Thymus (tissue), 11 donors: ENCODE results near the gene P2RX2. TPM values are rescaled to one million over a fixed set of nuclear protein-coding genes. Genes with fewer than 3 reads are reported as not detected.

Experiments used
- DNase-seq, 9 donors: peaks; one replicate each; pipeline ENCODE4 v3.0.0-alpha.2; 2013; ENCODE audit warnings: low spot score in 9 of 9, low read depth in 6 of 9, missing footprints in 1 of 9
- H3K27ac ChIP-seq, 2 donors: one replicate each; pipeline ENCODE4 v1.5.1; 2013; ENCODE audit warnings: control low read depth in 1 of 2, low read depth in 1 of 2, low read length in 1 of 2, mild to moderate bottlenecking in 1 of 2, moderate library complexity in 1 of 2
- H3K27me3 ChIP-seq, 2 donors: one replicate each; pipeline ENCODE4 v1.5.1; 2013; ENCODE audit warnings: low read length in 1 of 2; ENCODE audit not compliant: control insufficient read depth in 2 of 2, insufficient read depth in 1 of 2
- H3K36me3 ChIP-seq, 2 donors: one replicate each; pipeline ENCODE4 v1.5.1; 2013; ENCODE audit warnings: low read length in 1 of 2, mild to moderate bottlenecking in 1 of 2, moderate library complexity in 1 of 2; ENCODE audit not compliant: control insufficient read depth in 2 of 2, insufficient read depth in 2 of 2
- H3K4me1 ChIP-seq, 2 donors: one replicate each; pipeline ENCODE4 v1.5.1; 2013; ENCODE audit warnings: low read length in 2 of 2; ENCODE audit not compliant: control insufficient read depth in 2 of 2, insufficient read depth in 2 of 2
- H3K4me3 ChIP-seq, 2 donors: one replicate each; pipeline ENCODE4 v1.5.1; 2013; ENCODE audit warnings: low read length in 2 of 2, control low read depth in 1 of 2, mild to moderate bottlenecking in 1 of 2
- H3K9me3 ChIP-seq, 2 donors: one replicate each; pipeline ENCODE4 v1.5.1; 2013; ENCODE audit warnings: low read length in 1 of 2, mild to moderate bottlenecking in 1 of 2; ENCODE audit not compliant: control insufficient read depth in 2 of 2, insufficient read depth in 1 of 2
- WGBS: extraction: QIAGEN DNeasy Blood & Tissue Kit; methylation state at CpG from one replicate; pipeline ENCODE4 v1.1.7; 2013; 5-methylcytosine and 5-hydroxymethylcytosine counted together
- polyA plus RNA-seq: library from polyadenylated mRNA; stranded (reverse); fragments of 200-250 nt; gene quantifications from one replicate; pipeline ENCODE4 v1.2.3, GENCODE V29; 2013
- total RNA-seq: library from RNA; stranded (reverse); fragments of 120-200 nt; gene quantifications from one replicate; pipeline ENCODE4 v1.2.4, GENCODE V29; 2013
- donor health status: healthy.

Gene P2RX2
- total and polyA plus RNA-seq, 2 donors, result 0.66 to 2.5 TPM

DNA sequence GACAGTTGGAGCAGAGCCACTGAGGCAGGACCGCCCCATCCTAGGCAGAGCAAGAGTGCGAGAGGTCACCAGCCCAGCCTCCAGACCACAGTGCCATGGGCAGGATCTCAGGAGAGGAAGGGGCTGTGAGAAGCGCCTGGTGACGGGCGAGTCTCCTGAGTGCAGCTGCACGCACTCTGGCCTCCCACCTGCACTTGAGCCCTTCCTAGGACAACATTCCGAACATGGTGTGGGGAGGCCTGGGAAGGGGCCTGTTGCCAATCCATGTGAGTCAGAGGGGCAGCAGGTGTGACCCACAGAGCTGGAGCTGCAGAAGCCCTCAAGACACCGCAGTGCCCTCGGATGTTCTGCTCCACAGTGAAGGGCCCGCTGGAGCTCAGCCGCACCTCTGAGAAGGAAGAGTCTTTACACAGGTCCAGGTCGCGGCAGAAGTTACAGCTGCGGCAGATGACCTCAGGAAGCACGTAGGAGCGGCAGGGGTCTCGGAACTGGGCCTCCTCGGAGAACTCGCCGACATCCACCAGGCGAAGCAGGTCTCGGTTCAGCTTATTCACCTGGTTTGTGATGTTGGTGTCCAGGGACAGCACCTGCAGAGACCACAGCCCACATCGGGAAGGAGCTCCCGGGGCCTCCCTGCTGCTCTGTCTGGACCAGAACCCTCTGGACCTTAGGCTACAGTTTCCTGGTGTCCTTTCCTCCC is 7.3 kb downstream of the P2RX2 start:
- no peak overlapping the region for H3K27ac ChIP-seq
- peaks cover 0 to 8% of the 10 kb centered on the region in 2 donors for H3K27me3 ChIP-seq
- H3K4me1 ChIP-seq, result peaks cover 0 to 3% of the 10 kb centered on the region in 2 donors
- H3K36me3 ChIP-seq, result peaks cover 41 to 62% of the 10 kb centered on the region in 2 donors
- H3K9me3 ChIP-seq, result no peaks in the 10 kb centered on the region
- no peak for DNase-seq
- WGBS, result 98% methylated on average over 24 of the region's 24 CpGs
- no peak overlapping the region for H3K4me3 ChIP-seq

DNA sequence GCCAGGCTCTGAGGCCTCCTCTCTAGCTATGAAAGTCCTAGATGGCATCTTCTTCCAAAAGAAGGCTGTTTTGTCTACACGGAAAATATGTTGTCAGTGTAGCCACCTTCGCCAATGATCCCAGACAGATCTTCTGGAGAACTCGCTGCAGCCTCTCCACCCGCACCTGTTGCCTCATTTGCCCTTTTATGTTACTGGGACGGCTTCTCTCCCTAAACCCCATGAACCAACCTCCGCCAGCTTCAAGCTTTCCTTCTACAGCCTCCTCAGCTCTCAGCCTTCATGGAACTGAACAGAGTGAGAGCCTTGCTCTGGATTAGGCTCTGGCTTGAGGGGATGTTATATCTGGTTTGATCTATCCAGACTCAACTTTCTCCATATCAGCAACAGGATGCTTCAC is 10.8 kb downstream of the P2RX2 start:
- no peak for DNase-seq
- H3K27me3 ChIP-seq, result no peaks in the 10 kb centered on the region
- H3K27ac ChIP-seq, result no peak overlapping the region
- H3K4me1 ChIP-seq, result no peaks in the 10 kb centered on the region
- no peaks in the 10 kb centered on the region for H3K9me3 ChIP-seq
- no peak overlapping the region for H3K4me3 ChIP-seq
- 97% methylated on average over 6 of the region's 6 CpGs for WGBS
- H3K36me3 ChIP-seq, result peaks cover 64 to 83% of the 10 kb centered on the region in 2 donors

DNA sequence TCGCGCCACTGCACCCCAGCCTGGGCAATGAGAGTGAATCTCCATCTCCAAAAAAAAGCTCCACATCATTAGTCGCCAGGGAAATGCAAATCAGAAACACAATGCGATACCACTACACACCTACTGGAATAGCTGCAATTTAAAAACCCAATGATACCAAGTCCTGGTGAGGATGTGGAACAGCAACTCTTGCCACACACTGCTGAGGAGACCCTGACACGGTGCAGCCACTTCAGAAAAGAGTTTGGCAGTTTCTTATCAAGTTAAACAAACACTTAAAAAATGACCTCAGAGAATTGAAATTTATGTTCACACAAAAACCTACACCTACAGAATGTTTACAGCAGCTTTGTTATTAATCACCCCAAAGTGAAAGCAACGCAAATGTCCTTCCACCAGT is 12.1 kb downstream of the P2RX2 start:
- no peaks in the 10 kb centered on the region for H3K4me1 ChIP-seq

DNA sequence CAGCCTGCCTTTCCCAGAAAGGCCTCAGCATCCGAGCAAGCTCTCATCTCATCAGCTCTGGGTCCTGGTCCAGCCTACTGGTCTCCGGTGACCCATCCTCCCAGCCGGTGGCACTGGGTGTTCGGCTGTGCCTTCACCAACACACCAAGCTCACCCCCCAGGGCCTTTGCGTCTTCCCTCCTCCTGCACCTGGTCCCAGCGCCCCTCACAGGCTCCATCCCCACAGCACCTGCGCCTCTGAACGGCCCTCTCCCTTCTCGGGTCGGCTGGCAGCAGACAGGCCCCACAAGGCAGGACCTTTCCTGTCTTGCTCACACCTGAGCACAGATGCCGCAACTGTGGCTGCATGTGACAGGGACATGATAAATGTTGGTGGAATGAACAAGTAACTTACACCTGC is 13.1 kb downstream of the P2RX2 start:
- Histone ChIP-seq H3K4me1 (peaks cover 0 to under 1% of the 10 kb centered on the region in 2 donors), H3K4me3 (no peak overlapping the region), H3K27me3 (no peaks in the 10 kb centered on the region), H3K36me3 (peaks cover 67 to 83% of the 10 kb centered on the region in 2 donors), H3K9me3 (no peaks in the 10 kb centered on the region), H3K27ac (no peak overlapping the region)
- no peak for DNase-seq
- WGBS, result 94% methylated on average over 11 of the region's 11 CpGs

More for the DNA sequence above, 12.1 kb downstream of the P2RX2 start:
- H3K27ac ChIP-seq, result no peak overlapping the region
- H3K9me3 ChIP-seq, result no peaks in the 10 kb centered on the region
- H3K4me3 ChIP-seq, result no peak overlapping the region
- 98% methylated on average over 6 of the region's 6 CpGs for whole genome bisulfite sequencing
- H3K27me3 ChIP-seq, result no peaks in the 10 kb centered on the region
- no peak for DNase-seq
- peaks cover 64 to 83% of the 10 kb centered on the region in 2 donors for H3K36me3 ChIP-seq

DNA sequence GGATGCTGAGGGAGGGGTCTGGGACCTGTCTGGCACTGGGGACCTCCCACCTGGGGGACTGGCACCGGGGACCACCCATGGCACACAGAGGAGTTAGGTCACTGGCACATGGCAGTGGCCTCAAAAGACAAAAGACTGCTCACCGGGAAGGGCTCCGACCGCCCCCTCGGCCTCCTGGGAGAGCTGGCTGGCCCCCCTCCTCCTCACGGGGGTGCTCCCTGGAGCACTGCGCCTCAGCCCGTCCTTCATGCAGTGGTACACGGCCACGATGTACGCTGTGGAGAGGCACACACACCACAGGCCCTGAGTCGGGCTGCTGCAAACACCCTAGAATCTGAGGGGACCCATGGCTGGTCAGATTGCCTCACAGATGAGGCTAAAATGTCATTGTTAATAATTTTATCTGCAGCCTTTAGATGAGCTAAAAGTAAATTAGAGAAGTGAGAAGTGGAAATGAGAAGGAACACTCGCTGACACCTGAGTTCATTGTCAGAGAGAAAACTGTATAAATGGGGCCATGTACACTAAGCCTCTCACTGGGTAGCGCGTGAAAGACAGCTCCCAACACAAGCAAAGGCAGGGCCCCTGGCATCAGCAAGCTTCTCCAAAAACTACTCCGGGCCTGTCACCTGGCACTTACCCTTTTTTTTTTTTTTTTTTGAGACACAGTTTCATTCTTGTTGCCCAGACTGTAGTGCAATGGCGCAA is 14.1 kb downstream of the P2RX2 start:
- Histone ChIP-seq H3K27me3 (no peaks in the 10 kb centered on the region), H3K4me3 (no peak overlapping the region), H3K9me3 (no peaks in the 10 kb centered on the region), H3K27ac (no peak overlapping the region), H3K4me1 (peaks cover 0 to 10% of the 10 kb centered on the region in 2 donors), H3K36me3 (peaks cover 74 to 86% of the 10 kb centered on the region in 2 donors)
- no peak for DNase-seq
- WGBS, result 90% methylated on average over 17 of the region's 17 CpGs

DNA sequence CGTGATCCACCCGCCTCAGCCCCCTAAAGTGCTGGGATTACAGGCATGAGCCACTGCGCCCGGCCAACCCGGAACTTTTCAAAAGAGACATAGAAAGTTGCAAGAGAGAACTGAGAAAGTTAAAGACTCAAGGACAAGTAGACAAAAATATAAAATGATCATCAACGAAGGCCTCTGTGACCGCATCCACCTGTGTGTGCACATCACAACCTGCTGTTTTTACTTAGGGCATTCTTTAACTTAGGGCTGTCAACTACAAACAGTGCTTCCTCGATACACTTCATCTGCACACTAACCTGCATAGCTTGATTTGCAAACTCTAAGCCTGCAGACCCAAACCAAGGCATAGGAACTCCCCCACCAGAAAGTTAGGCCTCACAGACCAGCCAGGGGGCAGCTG is 14.8 kb downstream of the P2RX2 start:
- WGBS, result 98% methylated on average over 8 of the region's 8 CpGs
- no peak for DNase-seq
- Histone ChIP-seq H3K36me3 (peaks cover 76 to 92% of the 10 kb centered on the region in 2 donors), H3K27me3 (no peaks in the 10 kb centered on the region), H3K4me3 (no peak overlapping the region), H3K9me3 (no peaks in the 10 kb centered on the region), H3K4me1 (peaks cover 0 to 14% of the 10 kb centered on the region in 2 donors), H3K27ac (no peak overlapping the region)

DNA sequence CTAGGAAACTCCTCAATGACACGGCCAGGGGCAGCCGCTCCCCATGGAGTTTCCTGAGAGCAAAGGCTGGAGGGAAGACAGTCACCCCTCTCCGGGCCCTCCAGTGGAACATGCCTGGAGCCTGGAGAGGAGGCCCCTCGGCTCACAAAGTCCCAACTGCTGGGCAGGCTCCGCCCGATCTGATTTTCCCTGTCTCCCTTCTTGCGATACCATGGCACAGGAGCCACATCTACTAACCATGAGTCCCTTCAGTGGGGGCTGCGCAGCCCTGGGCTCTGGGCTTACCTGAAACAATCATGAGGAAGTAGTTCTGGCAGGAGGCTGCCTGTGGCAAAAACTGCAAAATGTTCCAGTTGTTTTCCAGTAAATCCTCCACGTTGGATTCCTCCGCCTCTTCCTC is 15.3 kb downstream of the P2RX2 start:
- Histone ChIP-seq H3K4me3 (no peak overlapping the region), H3K4me1 (peaks cover 0 to 16% of the 10 kb centered on the region in 2 donors), H3K27me3 (no peaks in the 10 kb centered on the region), H3K27ac (no peak overlapping the region), H3K36me3 (peaks cover 81 to 95% of the 10 kb centered on the region in 2 donors), H3K9me3 (no peaks in the 10 kb centered on the region)
- 97% methylated on average over 10 of the region's 10 CpGs for WGBS
- DNase-seq, result no peak

DNA sequence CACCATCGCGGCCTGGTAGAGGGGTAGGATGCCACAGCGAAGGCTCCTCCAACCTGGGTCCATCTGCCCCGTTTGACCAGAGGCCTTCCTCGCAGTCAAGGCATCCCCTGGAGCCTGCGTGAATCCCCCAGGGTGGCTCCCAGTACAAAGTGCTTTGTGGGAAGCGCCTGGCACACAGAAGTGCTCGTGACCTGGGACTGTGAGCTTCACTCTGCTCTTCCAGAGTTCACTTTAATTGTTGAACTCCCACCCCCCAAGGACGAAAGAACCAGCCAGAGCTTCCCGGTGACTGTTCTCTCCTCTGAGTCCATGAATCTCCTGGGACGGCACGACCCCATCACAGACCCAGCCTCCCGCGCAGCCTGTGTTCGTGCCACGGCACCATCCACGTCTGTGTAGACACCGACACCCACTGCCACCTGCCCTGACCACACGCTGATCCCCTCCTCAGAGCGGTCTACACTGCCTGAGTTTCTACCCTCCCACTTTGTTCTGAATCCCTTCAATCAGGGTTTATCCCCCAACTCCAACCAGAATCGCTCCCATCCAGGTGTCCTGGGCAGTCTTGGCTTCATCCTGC is 15.9 kb downstream of the P2RX2 start:
- Histone ChIP-seq H3K27me3 (no peaks in the 10 kb centered on the region), H3K9me3 (no peaks in the 10 kb centered on the region), H3K27ac (no peak overlapping the region), H3K4me3 (no peak overlapping the region), H3K36me3 (peaks cover 87 to 95% of the 10 kb centered on the region in 2 donors), H3K4me1 (peaks cover 0 to 16% of the 10 kb centered on the region in 2 donors)
- WGBS, result 99% methylated on average over 21 of the region's 21 CpGs
- no peak for DNase-seq
